ENCODE results near the gene ZNF397. TPM values are rescaled to one million over a fixed set of nuclear protein-coding genes. Genes with fewer than 3 reads are reported as not detected.

ZNF397 gene
- total and polyA plus RNA-seq, 9 of the 15 experiments (the other 6 are each of a cell fraction or from before 2014, with no cell fraction given) = 6.4 to 24.2 (median 19.3) TPM

DNA sequence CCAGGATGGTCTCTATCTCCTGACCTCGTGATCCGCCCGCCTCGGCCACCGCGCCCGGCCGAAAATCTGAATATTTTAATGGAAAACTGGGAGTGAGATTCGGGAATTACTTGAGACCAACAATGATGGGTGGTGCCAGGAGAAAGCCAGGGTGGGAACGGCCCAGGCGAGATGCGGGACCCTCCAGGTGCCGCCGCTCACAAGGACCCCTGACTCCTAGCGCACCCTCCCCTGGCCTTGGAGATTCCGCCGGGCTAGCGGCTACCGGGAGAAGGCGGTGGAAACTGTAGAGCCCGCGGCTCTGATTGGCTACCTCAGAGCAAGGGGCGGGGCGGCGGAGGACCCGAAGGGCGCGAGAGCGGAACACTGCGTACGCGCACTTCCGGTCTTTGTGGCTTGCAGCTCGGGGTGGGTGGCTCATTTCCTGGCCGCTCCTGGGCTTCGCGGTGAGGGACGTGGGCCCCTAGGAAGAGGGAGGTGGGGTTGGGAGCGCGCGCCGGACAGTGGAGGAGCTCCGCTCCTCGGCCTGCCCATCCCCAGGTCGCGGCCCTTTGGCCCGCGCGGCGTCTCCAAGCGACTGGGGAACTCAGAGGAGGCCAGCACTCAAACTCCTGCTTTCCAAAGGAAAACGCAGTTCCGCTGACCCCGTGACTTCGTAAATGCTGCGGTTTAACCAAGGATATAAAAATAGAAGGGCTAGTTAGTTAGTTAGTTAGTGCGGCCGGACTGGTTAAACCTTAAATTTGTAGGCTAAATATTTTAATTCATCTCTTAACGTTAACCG is at the start of gene ZNF397 (continued):
- TF ChIP-seq FOXO4 (CRISPR knock-in tag; IDR thresholded peaks at IDR 0.05) (peak; percentile 79; the same call in 1 of the 2 replicates), ETV1 (tag; conservative IDR thresholded peaks at IDR 0.05; ENCODE audit: low read depth) (peak; percentile 94), ZNF140 (CRISPR knock-in tag; IDR thresholded peaks at IDR 0.05) (no peak), ATF1 (CRISPR knock-in tag; IDR thresholded peaks at IDR 0.05) (peak; percentile 47; the same call in 1 of the 2 replicates), ATF1 (tag; IDR thresholded peaks at IDR 0.05) (peak; percentile 86), KAT8 (IDR thresholded peaks at IDR 0.05; ENCODE audit: low read depth) (no peak), ZBTB7A (IDR thresholded peaks at IDR 0.05; ENCODE audit: borderline replicate concordance, control insufficient read depth, low read depth, low read length) (peak; percentile 69), MED1 (CRISPR knock-in tag; IDR thresholded peaks at IDR 0.05; ENCODE audit: borderline replicate concordance) (no peak), L3MBTL2 (IDR thresholded peaks at IDR 0.05) (peak; percentile 79), ZNF717 (CRISPR knock-in tag; IDR thresholded peaks at IDR 0.05) (no peak), POLR2A (conservative IDR thresholded peaks at IDR 0.05) (peak; percentile 97), DPF2 (IDR thresholded peaks at IDR 0.05) (peak; percentile 21; the same call in 1 of the 2 replicates), IRF2 (CRISPR knock-in tag; IDR thresholded peaks at IDR 0.05) (no peak), XRCC5 (IDR thresholded peaks at IDR 0.05; ENCODE audit: low read depth, low read length) (no peak), ZNF224 (CRISPR knock-in tag; IDR thresholded peaks at IDR 0.05) (0 out of 2 replicates have a peak, but pooled peaks have one; percentile 15), ZNF77 (CRISPR knock-in tag; IDR thresholded peaks at IDR 0.05) (no peak), ZBTB40 (IDR thresholded peaks at IDR 0.05) (peak; percentile 94), ZBTB40 (CRISPR knock-in tag; IDR thresholded peaks at IDR 0.05) (no peak)
- TF ChIP-seq, protein P1, sequence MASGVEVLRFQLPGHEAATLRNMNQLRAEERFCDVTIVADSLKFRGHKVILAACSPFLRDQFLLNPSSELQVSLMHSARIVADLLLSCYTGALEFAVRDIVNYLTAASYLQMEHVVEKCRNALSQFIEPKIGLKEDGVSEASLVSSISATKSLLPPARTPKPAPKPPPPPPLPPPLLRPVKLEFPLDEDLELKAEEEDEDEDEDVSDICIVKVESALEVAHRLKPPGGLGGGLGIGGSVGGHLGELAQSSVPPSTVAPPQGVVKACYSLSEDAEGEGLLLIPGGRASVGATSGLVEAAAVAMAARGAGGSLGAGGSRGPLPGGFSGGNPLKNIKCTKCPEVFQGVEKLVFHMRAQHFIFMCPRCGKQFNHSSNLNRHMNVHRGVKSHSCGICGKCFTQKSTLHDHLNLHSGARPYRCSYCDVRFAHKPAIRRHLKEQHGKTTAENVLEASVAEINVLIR (CRISPR knock-in tag; IDR thresholded peaks at IDR 0.05) = no peak

All from K562 (cell line).